Liver (tissue), 9 donors: ENCODE data around the gene INTS1. TPM values are rescaled to one million over a fixed set of nuclear protein-coding genes. Genes with fewer than 3 reads are reported as not detected.

Source experiments
- DNase-seq: peaks from one replicate; pipeline ENCODE4 v3.0.0-alpha.2; 2017; ENCODE audit warnings: low spot score
- H3K27ac ChIP-seq, 2 donors: one replicate each; pipeline ENCODE4 v1.7.0; 2013; ENCODE audit warnings: inconsistent platforms in 2 of 2, low read length in 2 of 2, control low read depth in 1 of 2, low read depth in 1 of 2, mild to moderate bottlenecking in 1 of 2
- H3K27me3 ChIP-seq, 4 donors: one replicate each; pipeline versions ENCODE4 v1.6.1 to v1.7.0; 2013; ENCODE audit warnings: low read length in 3 of 4, inconsistent platforms in 1 of 4, mild to moderate bottlenecking in 1 of 4, moderate library complexity in 1 of 4; ENCODE audit not compliant: control insufficient read depth in 4 of 4, insufficient read depth in 4 of 4
- H3K36me3 ChIP-seq, 4 donors: one replicate each; pipeline versions ENCODE4 v1.6.1 to v1.7.0; 2013; ENCODE audit warnings: low read length in 3 of 4, mild to moderate bottlenecking in 3 of 4, low read depth in 1 of 4, moderate library complexity in 1 of 4; ENCODE audit not compliant: control insufficient read depth in 4 of 4, insufficient read depth in 3 of 4
- H3K4me1 ChIP-seq, 4 donors: one replicate each; pipeline versions ENCODE4 v1.6.1 to v1.7.0; 2013; ENCODE audit warnings: low read length in 3 of 4, mild to moderate bottlenecking in 3 of 4, moderate library complexity in 1 of 4; ENCODE audit not compliant: control insufficient read depth in 4 of 4, insufficient read depth in 4 of 4
- H3K4me3 ChIP-seq, 3 donors: one replicate each; pipeline versions ENCODE4 v1.6.1 to v1.7.0; 2013; ENCODE audit warnings: low read length in 3 of 3, control low read depth in 1 of 3, low read depth in 1 of 3, mild to moderate bottlenecking in 1 of 3
- H3K9ac ChIP-seq, 2 donors: one replicate each; pipeline ENCODE4 v1.7.0; 2013; ENCODE audit warnings: low read length in 2 of 2, mild to moderate bottlenecking in 2 of 2, moderate library complexity in 2 of 2, control low read depth in 1 of 2, low read depth in 1 of 2
- H3K9me3 ChIP-seq, 4 donors: one replicate each; pipeline versions ENCODE4 v1.6.1 to v1.7.0; 2013; ENCODE audit warnings: low read length in 3 of 4; ENCODE audit not compliant: control insufficient read depth in 4 of 4
- ATF3 ChIP-seq: IDR thresholded peaks from 2 replicates; pipeline ENCODE4 v1.6.1; 2016; ENCODE audit warnings: antibody characterized with exemption
- CTCF ChIP-seq: fragments of 150-350 bp; IDR thresholded peaks from 2 replicates; pipeline ENCODE4 v1.5.1; 2017; ENCODE audit warnings: improper control_type of control experiment, low read depth, low read length; ENCODE audit not compliant: missing input control
- EGR1 ChIP-seq, 2 donors: IDR thresholded peaks; 2 replicates each; pipeline ENCODE4 v1.6.1; 2016 to 2018; ENCODE audit warnings: antibody characterized with exemption in 2 of 2, low read depth in 2 of 2
- GABPA ChIP-seq, 2 donors: IDR thresholded peaks in 1 of 2; conservative IDR thresholded peaks in 1 of 2; 2 replicates each; pipeline ENCODE4 v1.6.1; 2016; ENCODE audit warnings: antibody characterized with exemption in 2 of 2, mild to moderate bottlenecking in 1 of 2, moderate library complexity in 1 of 2
- HNF4A ChIP-seq, 2 donors: conservative IDR thresholded peaks; 2 replicates each; pipeline ENCODE4 v1.6.1; 2016; ENCODE audit warnings: antibody characterized with exemption in 2 of 2, mild to moderate bottlenecking in 2 of 2
- HNF4G ChIP-seq: IDR thresholded peaks from 2 replicates; pipeline ENCODE4 v1.6.1; 2016; ENCODE audit warnings: antibody characterized with exemption
- JUND ChIP-seq, 2 donors: IDR thresholded peaks; 2 replicates each; pipeline ENCODE4 v1.6.1; 2016; ENCODE audit warnings: antibody characterized with exemption in 2 of 2
- MAX ChIP-seq: IDR thresholded peaks from 2 replicates; pipeline ENCODE4 v1.6.1; 2016; ENCODE audit warnings: antibody characterized with exemption
- NR2F2 ChIP-seq: IDR thresholded peaks from 2 replicates; pipeline ENCODE4 v1.6.1; 2016; ENCODE audit warnings: antibody characterized with exemption
- RAD21 ChIP-seq, 2 donors: IDR thresholded peaks; 2 replicates each; pipeline ENCODE4 v1.6.1; 2016; ENCODE audit warnings: antibody characterized with exemption in 2 of 2, mild to moderate bottlenecking in 2 of 2
- REST ChIP-seq: IDR thresholded peaks from 2 replicates; pipeline ENCODE4 v1.6.1; 2016; ENCODE audit warnings: antibody characterized with exemption, mild to moderate bottlenecking
- RXRA ChIP-seq, 2 donors: IDR thresholded peaks; 2 replicates each; pipeline ENCODE4 v1.6.1; 2017 to 2018; ENCODE audit warnings: antibody characterized with exemption in 2 of 2, mild to moderate bottlenecking in 1 of 2
- SP1 ChIP-seq: IDR thresholded peaks from 2 replicates; pipeline ENCODE4 v1.6.1; 2018; ENCODE audit warnings: antibody characterized with exemption, mild to moderate bottlenecking
- TAF1 ChIP-seq: conservative IDR thresholded peaks from 2 replicates; pipeline ENCODE4 v1.6.1; 2016; ENCODE audit warnings: antibody characterized with exemption, mild to moderate bottlenecking
- YY1 ChIP-seq: IDR thresholded peaks from 2 replicates; pipeline ENCODE4 v1.6.1; 2016; ENCODE audit warnings: antibody characterized with exemption, mild to moderate bottlenecking
- WGBS: extraction: QIAGEN DNeasy Blood & Tissue Kit; methylation state at CpG from one replicate; pipeline ENCODE4 v1.1.7; 2013; 5-methylcytosine and 5-hydroxymethylcytosine counted together
- polyA plus RNA-seq, 2 donors: library from polyadenylated mRNA; stranded (reverse) in 1 of 2; unstranded in 1 of 2; fragments of 200-250 nt in 1 of 2; fragments of >200 nt in 1 of 2; fragmentation: Nextera tagmentation in 1 of 2; extraction: Ambion mirVana in 1 of 2; gene quantifications; one replicate each; pipeline versions ENCODE4 v1.2.1 to v1.2.3, GENCODE V29; 2013 to 2015
- total RNA-seq, 2 donors: library from RNA; depleted of rRNA; stranded (reverse); fragments of >200 nt; gene quantifications; one replicate each; pipeline ENCODE4 v1.2.3, GENCODE V29; 2014
- donor health status: healthy.
- donor health status: healthy.
- donor health status: healthy.
- donor health status: healthy.
- donor health status: healthy.

The INTS1 gene
- total and polyA plus RNA-seq, 4 donors = 14.6 to 37.9 (median 30.7) TPM

DNA sequence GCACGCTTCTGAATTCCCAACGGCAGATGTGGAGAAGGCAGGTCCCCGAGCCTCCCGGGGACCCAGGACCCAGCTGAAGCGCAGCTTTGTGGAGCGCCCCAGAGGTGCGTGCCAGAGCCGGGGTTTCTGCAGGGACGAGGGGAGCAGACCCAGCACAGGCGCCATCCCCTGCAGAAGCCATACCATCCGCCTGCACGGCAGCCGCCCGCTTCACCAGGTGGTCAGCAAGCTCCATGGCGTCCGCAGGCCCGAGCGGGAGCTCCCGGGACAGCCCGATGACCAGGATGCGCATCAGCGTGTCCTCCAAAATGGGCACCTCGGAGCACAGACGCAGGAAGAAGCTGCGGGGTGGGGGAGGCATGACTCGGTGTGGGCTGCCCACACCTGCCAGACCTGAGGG, 10.6 kb downstream of the INTS1 start:
- H3K4me3 ChIP-seq = no peak overlapping the region
- TF ChIP-seq HNF4G (no peak), RAD21 (IDR thresholded peaks at IDR 0.05) (no peak), CTCF (no peak), REST (no peak)
- H3K36me3 ChIP-seq = peaks cover 8 to 76% (median 26%) of the 10 kb centered on the region in 4 donors
- no peak overlapping the region for H3K9ac ChIP-seq
- no peak for DNase-seq
- H3K9me3 ChIP-seq = no peaks in the 10 kb centered on the region
- WGBS = 97% methylated on average over 26 of the region's 26 CpGs
- H3K27me3 ChIP-seq = no peaks in the 10 kb centered on the region
- no peak overlapping the region for H3K27ac ChIP-seq
- no peaks in the 10 kb centered on the region for H3K4me1 ChIP-seq

- H3K27ac ChIP-seq = no peak overlapping the region
- 94% methylated on average over 20 of the region's 20 CpGs for WGBS
- H3K9ac ChIP-seq = no peak overlapping the region
- no peak for DNase-seq
- no peak overlapping the region for H3K4me3 ChIP-seq
- H3K27me3 ChIP-seq = no peaks in the 10 kb centered on the region
- H3K36me3 ChIP-seq = peaks cover 8 to 77% (median 26%) of the 10 kb centered on the region in 4 donors
- H3K9me3 ChIP-seq = no peaks in the 10 kb centered on the region
- no peaks in the 10 kb centered on the region for H3K4me1 ChIP-seq
- TF ChIP-seq JUND (IDR thresholded peaks at IDR 0.05) (no peak), SP1 (no peak), GABPA (IDR thresholded peaks at IDR 0.05 in 1 of 2, conservative IDR thresholded peaks at IDR 0.05 in 1 of 2) (no peak), HNF4G (no peak), EGR1 (IDR thresholded peaks at IDR 0.05; ENCODE audit: low read depth in 2 of 2) (no peak), HNF4A (conservative IDR thresholded peaks at IDR 0.05) (no peak), CTCF (no peak), NR2F2 (no peak), ATF3 (no peak), RXRA (IDR thresholded peaks at IDR 0.05) (no peak), REST (no peak), RAD21 (IDR thresholded peaks at IDR 0.05) (no peak), YY1 (no peak), TAF1 (no peak), MAX (no peak)
Measured at GRCh38 chr7:1493129-1493528, 11.1 kb downstream of the INTS1 start.
